ENCODE measurements around the gene NME9. TPM values are rescaled to one million over a fixed set of nuclear protein-coding genes. Genes with fewer than 3 reads are reported as not detected.

The NME9 gene
- total and polyA plus RNA-seq, 8 donors = 0.13 to 0.55 TPM; not detected in 6

- WGBS, 5 donors = 70 to 79% (median 71%) methylated on average over 2 of the region's 2 CpGs
- no peak for DNase-seq
- no peak for TF ChIP-seq CTCF (IDR thresholded peaks at IDR 0.05)
- TF ChIP-seq EP300 (IDR thresholded peaks at IDR 0.05) = no peak
- no peak for TF ChIP-seq POLR2A (IDR thresholded peaks at IDR 0.05)
- TF ChIP-seq POLR2AphosphoS5 (IDR thresholded peaks at IDR 0.05) = no peak
Measured at GRCh38 chr3:138376663-138377062, 47.0 kb upstream of the NME9 start.

GRCh38 chr3:138375447-138375846 lies 45.8 kb upstream of the NME9 start:
- Histone ChIP-seq H3K4me1 (peaks cover 0 to 5% (median 0%) of the 10 kb centered on the region in 4 donors), H3K36me3 (peaks cover 0 to 24% (median 6%) of the 10 kb centered on the region in 4 donors), H3K4me3 (no peak overlapping the region), H3K27me3 (no peaks in the 10 kb centered on the region), H3K9me3 (no peaks in the 10 kb centered on the region), H3K27ac (no peak overlapping the region)
- intact Hi-C loops (cut with DNase I; ENCODE audit: low total_unique reads) = no loop called here
- TF ChIP-seq POLR2A (IDR thresholded peaks at IDR 0.05) (no peak), POLR2AphosphoS5 (IDR thresholded peaks at IDR 0.05) (no peak), EP300 (IDR thresholded peaks at IDR 0.05) (no peak), CTCF (IDR thresholded peaks at IDR 0.05) (no peak)
- no peak for DNase-seq
- WGBS, 5 donors = 75 to 81% (median 78%) methylated on average over 4 of the region's 4 CpGs

More at GRCh38 chr3:138376663-138377062, 47.0 kb upstream of the NME9 start:
- Histone ChIP-seq H3K4me3 (no peak overlapping the region), H3K4me1 (peaks cover 4 to 10% (median 5%) of the 10 kb centered on the region in 4 donors), H3K27me3 (no peaks in the 10 kb centered on the region), H3K27ac (no peak overlapping the region), H3K9me3 (no peaks in the 10 kb centered on the region), H3K36me3 (peaks cover 0 to 24% (median 6%) of the 10 kb centered on the region in 4 donors)
- intact Hi-C loops (cut with DNase I; ENCODE audit: low total_unique reads) = no loop called here

DNA sequence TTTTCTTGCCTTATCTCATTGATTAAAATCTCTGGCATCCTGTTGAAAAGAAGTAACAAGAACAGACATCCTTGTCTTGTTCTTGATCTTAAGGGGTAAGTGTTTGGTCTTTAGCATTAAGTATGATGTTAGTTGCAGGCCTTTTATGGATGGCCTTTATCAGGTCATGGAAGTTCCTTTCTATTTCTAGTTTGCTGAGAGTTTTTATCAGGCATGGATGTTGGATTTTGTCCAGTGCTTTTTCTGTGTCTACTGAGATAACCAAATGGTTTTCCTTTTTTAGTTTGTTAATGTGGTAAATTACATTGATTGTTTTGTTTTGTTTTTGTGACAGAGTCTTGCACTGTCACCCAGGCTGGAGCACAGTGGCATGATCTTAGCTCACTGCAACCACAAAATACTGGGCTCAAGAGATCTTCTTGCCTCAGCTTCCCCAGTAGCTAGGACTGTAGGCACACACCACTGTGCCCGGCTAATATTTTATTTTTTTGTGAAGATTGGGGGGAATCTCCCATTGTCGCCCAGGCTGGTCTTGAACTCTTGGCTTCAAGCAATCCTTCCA lies 45.0 kb upstream of the NME9 start:
- peaks cover 0 to 24% (median 6%) of the 10 kb centered on the region in 4 donors for H3K36me3 ChIP-seq
- peaks cover 0 to 5% (median 0%) of the 10 kb centered on the region in 4 donors for H3K4me1 ChIP-seq
- no peak overlapping the region for H3K4me3 ChIP-seq
- H3K27me3 ChIP-seq = no peaks in the 10 kb centered on the region
- TF ChIP-seq POLR2AphosphoS5 (IDR thresholded peaks at IDR 0.05) (no peak), EP300 (IDR thresholded peaks at IDR 0.05) (no peak), CTCF (IDR thresholded peaks at IDR 0.05) (no peak), POLR2A (IDR thresholded peaks at IDR 0.05) (no peak)
- DNase-seq = no peak
- H3K27ac ChIP-seq = no peak overlapping the region
- no peaks in the 10 kb centered on the region for H3K9me3 ChIP-seq
- WGBS, 5 donors = 44 to 73% (median 64%) methylated on average over 2 of the region's 2 CpGs
- intact Hi-C loops (cut with DNase I; ENCODE audit: low total_unique reads) = no loop called here

DNA sequence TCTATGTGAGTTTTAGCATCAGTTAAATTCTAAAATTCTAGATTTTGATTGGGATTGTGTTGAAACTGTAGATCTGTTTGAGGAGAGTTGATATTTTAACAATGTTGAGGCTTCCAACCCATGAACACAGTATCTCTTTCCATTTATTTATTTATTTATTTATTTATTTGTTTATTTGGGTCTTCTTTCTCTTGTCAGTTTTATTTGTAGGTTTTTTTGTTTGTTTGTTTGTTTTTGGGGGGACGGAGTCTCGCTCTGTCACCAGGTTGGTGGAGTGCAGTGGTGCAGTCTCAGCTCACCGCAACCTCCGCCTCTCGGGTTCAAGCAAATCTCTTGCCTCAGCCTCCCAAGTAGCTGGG lies 44.1 kb upstream of the NME9 start:
- no peak overlapping the region for H3K27ac ChIP-seq

More for the DNA sequence above, 44.1 kb upstream of the NME9 start:
- peaks cover 0 to 5% (median 0%) of the 10 kb centered on the region in 4 donors for H3K4me1 ChIP-seq
- H3K27me3 ChIP-seq = no peaks in the 10 kb centered on the region
- H3K4me3 ChIP-seq = no peak overlapping the region
- H3K9me3 ChIP-seq = no peaks in the 10 kb centered on the region
- DNase-seq = no peak
- H3K36me3 ChIP-seq = peaks cover 0 to 24% (median 6%) of the 10 kb centered on the region in 4 donors
- intact Hi-C loops (cut with DNase I; ENCODE audit: low total_unique reads) = no loop called here
- TF ChIP-seq POLR2A (IDR thresholded peaks at IDR 0.05) (no peak), EP300 (IDR thresholded peaks at IDR 0.05) (no peak), POLR2AphosphoS5 (IDR thresholded peaks at IDR 0.05) (no peak), CTCF (IDR thresholded peaks at IDR 0.05) (no peak)
- 95 to 98% (median 97%) methylated on average over 5 of the region's 5 CpGs for WGBS, 5 donors

All from stomach (tissue), 9 donors.